IPS DF 19.7 (cell line): Measurements from ENCODE around the gene SOHLH2.

Experiments
- DNase-seq: peaks from one replicate; pipeline ENCODE4 v3.0.0-alpha.2; 2013; ENCODE audit warnings: low read depth, low spot score

Gene SOHLH2

GRCh38 chr13:36214163-36214921 lies at the start of gene SOHLH2:
Gene SOHLH2 (minus strand): TSS chr13:36214556. CDS start chr13:36214526, 30 bp downstream.
- DNase-seq = no peak

GRCh38 chr13:36261976-36262375 lies 47.6 kb upstream of the SOHLH2 start:
- no peak for DNase-seq

- no peak for DNase-seq
These were observed 46.7 kb upstream of the SOHLH2 start for GRCh38 chr13:36261011-36261410.

- no peak for DNase-seq
These were observed 45.2 kb upstream of the SOHLH2 start for GRCh38 chr13:36259361-36260137.

GRCh38 chr13:36258831-36259230 lies 44.5 kb upstream of the SOHLH2 start:
- DNase-seq = no peak

GRCh38 chr13:36251526-36251925 lies 37.2 kb upstream of the SOHLH2 start:
- no peak for DNase-seq

GRCh38 chr13:36251017-36251416 lies 36.7 kb upstream of the SOHLH2 start:
- DNase-seq = no peak

- no peak for DNase-seq
These were observed 34.3 kb upstream of the SOHLH2 start for GRCh38 chr13:36248700-36249099.

GRCh38 chr13:36244990-36245389 lies 30.6 kb upstream of the SOHLH2 start:
- DNase-seq = no peak

- DNase-seq = no peak
These were observed 29.7 kb upstream of the SOHLH2 start for GRCh38 chr13:36244073-36244472.

- no peak for DNase-seq
These were observed 28.4 kb upstream of the SOHLH2 start for GRCh38 chr13:36242761-36243160.

- DNase-seq = no peak
These were observed 16.9 kb upstream of the SOHLH2 start for GRCh38 chr13:36231236-36231635.

GRCh38 chr13:36224730-36225129 lies 10.4 kb upstream of the SOHLH2 start:
- no peak for DNase-seq

GRCh38 chr13:36219883-36220282 lies 5.5 kb upstream of the SOHLH2 start:
- DNase-seq = no peak

GRCh38 chr13:36217456-36217855 lies 3.1 kb upstream of the SOHLH2 start:
- DNase-seq = no peak

GRCh38 chr13:36212789-36213188 lies 1.6 kb downstream of the SOHLH2 start:
- no peak for DNase-seq

- no peak for DNase-seq
These were observed 2.8 kb downstream of the SOHLH2 start for GRCh38 chr13:36211567-36211966.

- no peak for DNase-seq
These were observed 3.6 kb downstream of the SOHLH2 start for GRCh38 chr13:36210738-36211137.

- DNase-seq = no peak
These were observed 6.7 kb downstream of the SOHLH2 start for GRCh38 chr13:36207672-36208071.

- DNase-seq = no peak
These were observed 21.1 kb downstream of the SOHLH2 start for GRCh38 chr13:36193151-36193855.

- DNase-seq = no peak
These were observed 22.2 kb downstream of the SOHLH2 start for GRCh38 chr13:36192166-36192565.

- no peak for DNase-seq
These were observed 23.6 kb downstream of the SOHLH2 start for GRCh38 chr13:36190771-36191170.
